ENCODE measurements around the gene COX20. TPM values are rescaled to one million over a fixed set of nuclear protein-coding genes. Genes with fewer than 3 reads are reported as not detected.

COX20 gene
- total and polyA plus RNA-seq, 2 of the 13 experiments (the other 11 are each of a cell fraction or from before 2014, with no cell fraction given) = 34.4 to 95.8 TPM

- in situ Hi-C loops (cut with HindIII; ENCODE audit: extremely low pct_ligation_motif_present, low pct_unique_long_range_greater_than_20kb) = no loop called here
- TF ChIP-seq JUND (CRISPR knock-in tag; IDR thresholded peaks at IDR 0.05) = no peak
- TF ChIP-seq ZSCAN20 (CRISPR knock-in tag; IDR thresholded peaks at IDR 0.05; ENCODE audit: borderline replicate concordance) = no peak
- no peak for TF ChIP-seq ZBTB42 (CRISPR knock-in tag; IDR thresholded peaks at IDR 0.05)
- peak; percentile 41; the same call in 1 of the 2 replicates for TF ChIP-seq TBX3 (IDR thresholded peaks at IDR 0.05; ENCODE audit: borderline replicate concordance)
- TF ChIP-seq, protein P1, sequence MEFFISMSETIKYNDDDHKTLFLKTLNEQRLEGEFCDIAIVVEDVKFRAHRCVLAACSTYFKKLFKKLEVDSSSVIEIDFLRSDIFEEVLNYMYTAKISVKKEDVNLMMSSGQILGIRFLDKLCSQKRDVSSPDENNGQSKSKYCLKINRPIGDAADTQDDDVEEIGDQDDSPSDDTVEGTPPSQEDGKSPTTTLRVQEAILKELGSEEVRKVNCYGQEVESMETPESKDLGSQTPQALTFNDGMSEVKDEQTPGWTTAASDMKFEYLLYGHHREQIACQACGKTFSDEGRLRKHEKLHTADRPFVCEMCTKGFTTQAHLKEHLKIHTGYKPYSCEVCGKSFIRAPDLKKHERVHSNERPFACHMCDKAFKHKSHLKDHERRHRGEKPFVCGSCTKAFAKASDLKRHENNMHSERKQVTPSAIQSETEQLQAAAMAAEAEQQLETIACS (CRISPR knock-in tag; IDR thresholded peaks at IDR 0.05) = no peak
- no peak for TF ChIP-seq MTF1 (CRISPR knock-in tag; IDR thresholded peaks at IDR 0.05)
- TF ChIP-seq, protein P2, sequence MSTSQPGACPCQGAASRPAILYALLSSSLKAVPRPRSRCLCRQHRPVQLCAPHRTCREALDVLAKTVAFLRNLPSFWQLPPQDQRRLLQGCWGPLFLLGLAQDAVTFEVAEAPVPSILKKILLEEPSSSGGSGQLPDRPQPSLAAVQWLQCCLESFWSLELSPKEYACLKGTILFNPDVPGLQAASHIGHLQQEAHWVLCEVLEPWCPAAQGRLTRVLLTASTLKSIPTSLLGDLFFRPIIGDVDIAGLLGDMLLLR (CRISPR knock-in tag; IDR thresholded peaks at IDR 0.05) = no peak
- no peak for TF ChIP-seq DPF2 (CRISPR knock-in tag; IDR thresholded peaks at IDR 0.05; ENCODE audit: borderline replicate concordance, low read depth)
- no peak for TF ChIP-seq ZNF382 (CRISPR knock-in tag; IDR thresholded peaks at IDR 0.05; ENCODE audit: borderline replicate concordance)
- TF ChIP-seq NR2C2 (CRISPR knock-in tag; IDR thresholded peaks at IDR 0.05; ENCODE audit: borderline replicate concordance) = peak; percentile 21; the same call in 1 of the 2 replicates
- no peak for TF ChIP-seq ZNF274 (CRISPR knock-in tag; IDR thresholded peaks at IDR 0.05)
- TF ChIP-seq HDAC2 (CRISPR knock-in tag; IDR thresholded peaks at IDR 0.05) = peak; percentile 29; the same call in 1 of the 2 replicates
- TF ChIP-seq ZNF724P (CRISPR knock-in tag; IDR thresholded peaks at IDR 0.05; ENCODE audit: borderline replicate concordance) = no peak
- TF ChIP-seq, protein P3, sequence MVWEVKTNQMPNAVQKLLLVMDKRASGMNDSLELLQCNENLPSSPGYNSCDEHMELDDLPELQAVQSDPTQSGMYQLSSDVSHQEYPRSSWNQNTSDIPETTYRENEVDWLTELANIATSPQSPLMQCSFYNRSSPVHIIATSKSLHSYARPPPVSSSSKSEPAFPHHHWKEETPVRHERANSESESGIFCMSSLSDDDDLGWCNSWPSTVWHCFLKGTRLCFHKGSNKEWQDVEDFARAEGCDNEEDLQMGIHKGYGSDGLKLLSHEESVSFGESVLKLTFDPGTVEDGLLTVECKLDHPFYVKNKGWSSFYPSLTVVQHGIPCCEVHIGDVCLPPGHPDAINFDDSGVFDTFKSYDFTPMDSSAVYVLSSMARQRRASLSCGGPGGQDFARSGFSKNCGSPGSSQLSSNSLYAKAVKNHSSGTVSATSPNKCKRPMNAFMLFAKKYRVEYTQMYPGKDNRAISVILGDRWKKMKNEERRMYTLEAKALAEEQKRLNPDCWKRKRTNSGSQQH (CRISPR knock-in tag; IDR thresholded peaks at IDR 0.05; ENCODE audit: low read depth) = no peak
- TF ChIP-seq ZNF577 (CRISPR knock-in tag; IDR thresholded peaks at IDR 0.05; ENCODE audit: borderline replicate concordance, low read depth) = no peak
- no peak for TF ChIP-seq YEATS2 (CRISPR knock-in tag; IDR thresholded peaks at IDR 0.05; ENCODE audit: borderline replicate concordance)
- peak; percentile 94 for TF ChIP-seq CEBPB (IDR thresholded peaks at IDR 0.05; ENCODE audit: borderline replicate concordance, low read depth, low read length)
- no peak for TF ChIP-seq ZNF431 (CRISPR knock-in tag; IDR thresholded peaks at IDR 0.05; ENCODE audit: borderline replicate concordance, low read depth)
- TF ChIP-seq ZSCAN31 (CRISPR knock-in tag; IDR thresholded peaks at IDR 0.05; ENCODE audit: low read depth) = no peak
- 0 out of 2 replicates have a peak, but pooled peaks have one; percentile 23 for TF ChIP-seq KAT8 (CRISPR knock-in tag; IDR thresholded peaks at IDR 0.05)
- TF ChIP-seq SNAPC5 (CRISPR knock-in tag; IDR thresholded peaks at IDR 0.05; ENCODE audit: borderline replicate concordance) = no peak
- TF ChIP-seq WIZ (CRISPR knock-in tag; IDR thresholded peaks at IDR 0.05) = no peak
- TF ChIP-seq PHF20 (CRISPR knock-in tag; IDR thresholded peaks at IDR 0.05) = no peak
- peak; percentile 51 for TF ChIP-seq BHLHE40 (IDR thresholded peaks at IDR 0.05; ENCODE audit: low read length)
Measured at GRCh38 chr1:244801246-244801645, 34.2 kb upstream of the COX20 start.

More at GRCh38 chr1:244801246-244801645, 34.2 kb upstream of the COX20 start:
- intact Hi-C loops (cut with micrococcal nuclease; ENCODE audit: unreplicated experiment) = loop anchor here (1.0 kb wide), 3 partner anchors 34 to 241 kb away; partner anchors contain the start of gene COX20
- DNase-seq (ENCODE audit: low spot score) (peak; percentile 87), FAIRE-seq (peak; percentile 77), ATAC-seq (peak; percentile 94)
- H3K9ac ChIP-seq (ENCODE audit: insufficient read depth, low read depth, low read length) = peak overlapping the region; percentile 1; the same call in 1 of the 2 replicates
- peaks cover 31% of the 10 kb centered on the region for H3K4me1 ChIP-seq (ENCODE audit: insufficient read depth, low read length)
- no peaks in the 10 kb centered on the region for H3K27me3 ChIP-seq (ENCODE audit: control insufficient read depth in 1 of 2, insufficient read depth in 2 of 2, low read length in 2 of 2)
- no peaks in the 10 kb centered on the region for H3K36me3 ChIP-seq (replicated peaks in 1 of 2; ENCODE audit: control insufficient read depth in 1 of 2, insufficient read depth in 2 of 2, low read length in 2 of 2)
- H4K20me1 ChIP-seq (ENCODE audit: insufficient read depth, low read length) = no peaks in the 10 kb centered on the region
- H3K4me3 ChIP-seq (replicated peaks in 1 of 3; ENCODE audit: insufficient read depth in 1 of 3, low read depth in 2 of 3, low read length in 3 of 3) = 0 out of 6 replicates have a peak overlapping the region, but pooled peaks of 1 of the 3 experiments have one; percentile 24
- H3K79me2 ChIP-seq (ENCODE audit: insufficient read depth, low read length) = no peaks in the 10 kb centered on the region
- H2AFZ ChIP-seq (ENCODE audit: low read length) = no peak overlapping the region
- BruUV-seq (replicated peaks) = no TSS peak
- peak overlapping the region; percentile 75 for H3K4me2 ChIP-seq (ENCODE audit: low read depth, low read length)
- POLR2A ChIA-PET = interaction anchor here (0.6 to 1.9 kb wide), 6 partner anchors 11 to 149 kb away, joined by 3 to 7 read pairs (median 3); partner anchors contain the start of gene COX20
- 3% methylated on average over 14 of the region's 14 CpGs for WGBS (ENCODE audit: low lambda C conversion rate)
- H3K9me3 ChIP-seq (ENCODE audit: low read length) = no peaks in the 10 kb centered on the region
- H3K27ac ChIP-seq (ENCODE audit: extremely low read length, insufficient read depth, low read length) = no peak overlapping the region
- CTCF ChIA-PET (ENCODE audit: low intra/inter-chr PET ratio, low total read pairs) = interaction anchor here (0.6 to 1.3 kb wide), 3 partner anchors 167 to 241 kb away, joined by 3 to 13 read pairs (median 3); no protein-coding TSS in a partner anchor

Measured in HepG2 (cell line).